ENCODE measurements around the gene MEST.
"Not testable (repeated sequence)": the region's sequence is repeated elsewhere in the genome, so short reads cannot be mapped to it uniquely, and the experiment has no call there.

MEST gene

GRCh38 chr7:130485734-130486113 is 6.2 kb upstream of the MEST start:
- DNase-seq (ENCODE audit: low read depth): no peak

- DNase-seq (ENCODE audit: low read depth): peak; percentile 25
Measured at GRCh38 chr7:130486114-130486953, 5.6 kb upstream of the MEST start.

GRCh38 chr7:130486954-130487436 is 4.9 kb upstream of the MEST start:
- DNase-seq (ENCODE audit: low read depth): no peak

GRCh38 chr7:130488392-130489139 is 3.3 kb upstream of the MEST start:
- DNase-seq (ENCODE audit: low read depth): no peak

GRCh38 chr7:130489140-130489983 is 2.5 kb upstream of the MEST start:
- DNase-seq (ENCODE audit: low read depth): no peak

DNA sequence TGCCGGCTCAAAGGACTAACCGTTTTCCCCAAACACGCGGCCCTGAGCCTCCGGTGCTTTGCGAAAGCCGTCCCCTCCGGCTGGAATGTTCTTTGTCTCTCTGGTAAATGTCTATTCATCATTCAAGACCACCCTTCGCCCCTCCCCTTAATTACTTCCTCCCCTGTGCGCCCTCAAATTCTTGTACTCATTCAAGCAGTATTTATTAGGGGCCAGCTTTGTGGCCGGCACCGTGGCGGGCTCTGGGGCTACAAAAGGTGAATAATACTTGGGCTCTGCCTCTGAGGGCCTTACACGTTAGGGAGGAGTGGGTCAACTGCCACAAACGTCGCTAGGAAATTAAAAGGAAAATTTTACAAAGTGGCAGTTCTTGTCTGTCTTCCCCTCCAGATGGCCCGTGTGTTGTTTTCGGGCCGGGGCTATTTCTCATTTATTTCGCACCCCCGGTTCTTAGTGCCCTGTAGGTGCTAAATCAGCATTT is 1.5 kb upstream of the MEST start:
- no peak for DNase-seq (ENCODE audit: low read depth)

DNA sequence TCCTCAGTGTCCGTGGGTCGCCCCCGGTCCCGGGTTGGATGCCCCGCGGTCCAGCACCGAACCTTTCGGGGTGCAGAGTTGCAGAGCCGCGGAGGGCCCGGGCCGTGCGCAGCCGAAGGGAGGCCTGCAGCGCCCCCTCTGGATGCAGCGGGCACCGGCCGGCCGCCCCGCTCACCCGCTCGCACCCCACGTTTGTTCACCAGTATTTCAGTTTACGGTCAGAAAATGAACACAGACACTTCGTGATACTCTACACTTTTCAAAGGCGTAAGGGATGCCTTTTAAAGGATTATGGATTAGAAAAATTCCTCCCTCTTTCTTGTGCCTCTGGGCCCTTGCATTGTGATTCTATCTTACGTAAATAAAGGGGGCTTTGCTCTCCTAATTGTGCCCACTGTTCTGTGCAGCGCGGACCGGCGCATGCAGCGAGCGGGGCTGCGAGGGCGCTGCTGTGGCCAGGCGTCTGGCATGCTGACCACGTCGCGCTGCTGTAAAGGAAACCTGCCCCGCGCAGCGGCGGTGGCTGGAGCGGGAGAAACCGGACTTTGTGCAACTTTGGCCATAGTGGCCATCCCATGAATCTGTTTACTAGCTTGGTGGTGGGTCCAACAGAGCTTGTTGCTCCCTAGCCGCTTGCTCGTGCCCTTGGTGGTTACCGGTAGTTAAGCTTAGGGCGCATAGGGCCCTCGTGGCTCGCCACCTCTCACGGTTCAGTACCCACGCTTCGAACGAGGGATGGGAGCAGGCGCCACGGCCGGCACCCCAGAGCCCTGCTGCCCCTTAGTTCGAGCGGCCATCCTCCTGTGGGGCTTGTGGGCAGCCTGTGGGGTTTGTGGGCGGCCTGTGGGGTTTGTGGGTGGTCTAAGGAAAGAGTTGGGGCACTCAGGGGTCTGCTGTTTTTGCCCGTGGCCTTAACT is 739 bp upstream of the MEST start:
- DNase-seq (ENCODE audit: low read depth): no peak

- DNase-seq (ENCODE audit: low read depth): no peak
Measured at GRCh38 chr7:130492523-130493274, 814 bp downstream of the MEST start.

DNA sequence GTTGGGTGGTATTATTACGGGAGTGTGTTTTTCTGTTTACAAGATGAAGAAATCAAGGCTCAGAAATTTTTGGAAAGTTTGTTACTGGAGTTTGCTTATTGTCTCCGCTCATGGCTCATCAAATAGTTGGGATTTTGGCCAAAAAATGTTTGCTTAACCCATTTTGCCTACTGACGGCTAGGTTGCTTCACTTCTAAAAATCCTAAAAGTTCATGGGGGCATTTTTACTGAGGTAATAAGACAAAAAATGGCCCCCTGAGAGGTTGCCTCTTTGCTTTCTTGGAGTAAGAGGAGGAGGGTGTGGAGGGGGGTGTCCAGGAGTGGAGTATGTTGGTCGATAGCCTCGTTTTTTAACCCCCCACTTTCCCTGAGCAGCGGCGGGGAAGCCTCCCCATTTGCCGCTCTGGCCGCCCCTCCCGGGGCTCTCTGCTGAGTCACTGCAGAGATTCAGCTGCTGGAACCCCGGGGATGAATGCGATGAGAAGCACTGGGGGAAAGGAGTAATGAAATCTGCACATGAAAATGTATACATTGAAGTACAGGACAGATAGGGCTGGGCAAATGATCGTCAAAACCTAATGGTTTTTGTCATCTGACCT is 1.5 kb downstream of the MEST start:
- no peak for DNase-seq (ENCODE audit: low read depth)

GRCh38 chr7:130494431-130494858 is 2.6 kb downstream of the MEST start:
- DNase-seq (ENCODE audit: low read depth): no peak

GRCh38 chr7:130500463-130500862 is 8.6 kb downstream of the MEST start:
- no peak for DNase-seq (ENCODE audit: low read depth)

DNA sequence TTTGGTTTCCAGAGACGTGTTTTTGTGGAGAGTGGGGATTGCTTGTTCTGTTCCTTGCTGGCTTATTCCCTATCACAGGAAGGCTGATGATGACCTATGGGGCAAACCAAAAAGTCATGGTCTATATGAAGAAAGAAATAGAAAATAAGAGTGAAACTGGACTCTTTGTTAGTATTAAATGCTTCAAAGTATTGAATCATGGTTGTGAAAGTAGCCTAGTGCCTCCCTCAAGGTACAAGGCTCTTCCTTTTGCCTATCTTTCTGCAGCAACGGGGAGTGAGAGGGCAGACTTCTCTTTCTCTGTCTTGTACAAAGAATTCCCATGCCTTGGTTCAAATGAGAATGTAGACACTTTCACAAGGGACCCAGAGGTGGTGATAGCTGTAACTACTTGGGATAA is 9.0 kb downstream of the MEST start:
- no peak for DNase-seq (ENCODE audit: low read depth)

- DNase-seq (ENCODE audit: low read depth): no peak
Measured at GRCh38 chr7:130505753-130506152, 13.9 kb downstream of the MEST start.

DNA sequence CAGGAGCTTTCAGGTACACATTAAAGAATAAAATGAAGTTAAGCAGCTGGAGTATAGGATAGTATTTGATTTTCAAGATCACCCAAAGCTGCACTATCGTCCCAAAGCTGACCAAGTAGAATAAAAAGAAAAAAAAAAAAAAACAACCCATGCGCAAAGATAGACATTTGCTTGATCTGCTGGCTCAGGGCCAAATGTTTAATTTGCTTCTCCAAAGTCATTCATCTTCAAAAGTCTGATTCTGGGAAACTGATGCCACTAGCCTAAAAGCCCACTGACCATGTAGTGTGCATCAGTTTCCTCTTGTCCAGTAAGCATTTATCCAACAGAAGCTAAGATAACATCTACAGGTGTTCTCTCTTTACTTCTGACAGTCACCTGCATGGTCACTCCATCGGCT is 14.5 kb downstream of the MEST start:
- no peak for DNase-seq (ENCODE audit: low read depth)

DNA sequence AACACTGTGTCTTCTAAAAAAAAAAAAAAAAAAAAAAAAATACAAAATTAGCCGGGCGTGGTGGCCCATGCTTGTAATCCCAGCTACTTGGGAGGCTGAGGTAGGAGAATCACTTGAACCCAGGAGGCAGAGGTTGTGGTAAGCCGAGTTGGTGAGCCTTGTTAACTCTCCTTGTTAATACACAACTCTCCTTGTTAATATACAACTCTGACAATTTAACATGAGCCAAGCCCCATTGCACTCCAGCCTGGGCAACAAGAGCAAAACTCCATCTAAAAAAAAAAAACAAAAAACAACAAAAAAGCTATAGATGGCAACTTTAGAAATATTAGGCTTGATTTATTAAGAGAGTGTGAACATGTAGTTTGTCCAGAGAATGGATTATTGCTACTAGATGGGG is 20.2 kb downstream of the MEST start:
- DNase-seq (ENCODE audit: low read depth): not testable (repeated sequence)

- DNase-seq (ENCODE audit: low read depth): no peak
Measured at GRCh38 chr7:130513447-130513846, 21.6 kb downstream of the MEST start.

- DNase-seq (ENCODE audit: low read depth): no peak
Measured at GRCh38 chr7:130515315-130516040, 23.6 kb downstream of the MEST start.

GRCh38 chr7:130521258-130521951 is 29.5 kb downstream of the MEST start:
- DNase-seq (ENCODE audit: low read depth): no peak
